Omental fat pad (tissue), 4 donors: ENCODE measurements around the gene NTM. TPM values are rescaled to one million over a fixed set of nuclear protein-coding genes. Genes with fewer than 3 reads are reported as not detected.

Experiments used
- ATAC-seq: fragments of 150-250 bp; one replicate; pipeline ENCODE4 v1.9.1; 2016; ENCODE audit warnings: mild to moderate bottlenecking, moderate library complexity; ENCODE audit not compliant: low FRiP score
- DNase-seq: peaks from one replicate; pipeline ENCODE4 v3.0.0-alpha.2; 2019; ENCODE audit warnings: low spot score
- total RNA-seq, 4 donors: library from RNA; depleted of rRNA; stranded (reverse); fragments of >200 nt; gene quantifications; one replicate each; pipeline ENCODE4 v1.1.0, GENCODE V29; 2016
- TF ChIP-seq, protein P1 (sequence below), 3 donors: fragments of 450-650 bp; IDR thresholded peaks; one replicate each; pipeline ENCODE4 v1.5.1; 2016 to 2017; ENCODE audit warnings: antibody characterized with exemption in 3 of 3, mild to moderate bottlenecking in 3 of 3, moderate library complexity in 2 of 3

The NTM gene
- total RNA-seq, 4 donors from 2014 or later, result 0.56 to 5.5 (median 2.4) TPM

DNA sequence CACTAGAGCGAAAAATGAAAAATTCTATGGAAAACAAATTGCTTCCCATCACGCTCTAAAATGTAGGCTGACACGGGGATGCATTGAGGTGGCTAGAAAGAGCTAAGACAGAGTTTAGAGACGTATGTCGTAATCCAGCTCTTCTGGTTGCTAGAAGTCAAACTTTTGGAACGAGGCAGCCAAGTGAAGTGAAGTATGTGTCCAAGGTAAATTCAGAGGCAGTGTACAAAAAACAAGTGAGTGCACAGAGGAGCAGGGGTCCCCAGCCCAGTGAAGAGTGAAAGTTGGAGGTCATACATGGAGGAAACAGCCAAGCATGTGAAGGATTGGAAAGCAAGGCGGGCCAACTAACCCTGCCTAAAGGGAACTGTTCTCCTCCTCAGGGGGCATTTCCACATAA, 528.5 kb downstream of the NTM start:
- DNase-seq (no peak), ATAC-seq (no peak)
- TF ChIP-seq, protein P1, sequence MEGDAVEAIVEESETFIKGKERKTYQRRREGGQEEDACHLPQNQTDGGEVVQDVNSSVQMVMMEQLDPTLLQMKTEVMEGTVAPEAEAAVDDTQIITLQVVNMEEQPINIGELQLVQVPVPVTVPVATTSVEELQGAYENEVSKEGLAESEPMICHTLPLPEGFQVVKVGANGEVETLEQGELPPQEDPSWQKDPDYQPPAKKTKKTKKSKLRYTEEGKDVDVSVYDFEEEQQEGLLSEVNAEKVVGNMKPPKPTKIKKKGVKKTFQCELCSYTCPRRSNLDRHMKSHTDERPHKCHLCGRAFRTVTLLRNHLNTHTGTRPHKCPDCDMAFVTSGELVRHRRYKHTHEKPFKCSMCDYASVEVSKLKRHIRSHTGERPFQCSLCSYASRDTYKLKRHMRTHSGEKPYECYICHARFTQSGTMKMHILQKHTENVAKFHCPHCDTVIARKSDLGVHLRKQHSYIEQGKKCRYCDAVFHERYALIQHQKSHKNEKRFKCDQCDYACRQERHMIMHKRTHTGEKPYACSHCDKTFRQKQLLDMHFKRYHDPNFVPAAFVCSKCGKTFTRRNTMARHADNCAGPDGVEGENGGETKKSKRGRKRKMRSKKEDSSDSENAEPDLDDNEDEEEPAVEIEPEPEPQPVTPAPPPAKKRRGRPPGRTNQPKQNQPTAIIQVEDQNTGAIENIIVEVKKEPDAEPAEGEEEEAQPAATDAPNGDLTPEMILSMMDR (IDR thresholded peaks at IDR 0.05), result no peak

DNA sequence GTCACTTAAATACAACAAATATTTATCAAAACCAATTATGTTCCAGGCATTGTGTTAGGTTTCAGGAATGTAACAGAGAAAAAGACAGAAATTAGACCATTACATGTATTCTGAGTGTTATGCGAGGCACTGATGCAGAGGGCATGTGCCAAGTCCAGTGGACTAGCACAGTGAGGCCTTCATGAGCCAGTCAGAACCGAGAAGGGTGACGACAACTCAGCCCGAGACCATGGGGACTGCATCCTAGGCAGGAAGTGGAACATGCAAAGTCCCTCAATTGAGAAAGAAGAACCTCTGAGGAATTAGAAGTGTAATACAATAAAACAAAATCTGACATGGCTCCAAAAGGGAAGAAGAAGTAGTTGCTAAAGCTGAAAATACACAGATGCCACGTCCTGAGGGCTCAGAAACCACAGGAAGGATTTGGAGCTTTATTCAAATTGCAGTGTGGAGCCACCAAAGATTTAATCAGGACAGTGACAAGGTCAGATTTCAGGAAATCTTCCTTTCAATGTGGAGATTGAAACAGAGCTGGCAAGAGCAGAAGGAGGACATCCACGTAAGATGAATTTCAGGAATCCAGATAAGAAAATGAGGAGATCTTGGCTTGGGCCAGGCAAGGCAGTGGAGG, 529.6 kb downstream of the NTM start:
- ATAC-seq, result no peak
- TF ChIP-seq, protein P1 (IDR thresholded peaks at IDR 0.05), result no peak
- DNase-seq, result no peak

DNA sequence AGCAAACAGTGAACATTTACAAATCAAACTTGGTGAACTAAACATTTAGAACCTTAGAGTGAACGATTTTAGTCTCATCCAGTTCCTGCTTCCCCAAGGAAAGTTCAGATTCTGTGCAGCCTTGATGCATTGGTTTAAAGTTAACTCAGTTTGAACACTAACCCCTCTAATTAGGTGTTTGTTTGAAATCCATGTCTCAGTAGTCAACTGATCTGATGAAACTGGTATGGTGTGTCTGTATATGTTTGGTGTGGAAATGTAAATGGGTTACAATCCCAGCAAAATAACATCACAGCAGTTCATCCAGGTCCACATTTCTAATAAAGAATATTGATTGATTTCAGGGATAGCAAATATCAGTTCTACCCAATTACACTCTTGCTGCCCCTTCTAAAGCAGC, 532.0 kb downstream of the NTM start:
- ATAC-seq (no peak), DNase-seq (no peak)
- TF ChIP-seq, protein P1 (IDR thresholded peaks at IDR 0.05), result no peak

DNA sequence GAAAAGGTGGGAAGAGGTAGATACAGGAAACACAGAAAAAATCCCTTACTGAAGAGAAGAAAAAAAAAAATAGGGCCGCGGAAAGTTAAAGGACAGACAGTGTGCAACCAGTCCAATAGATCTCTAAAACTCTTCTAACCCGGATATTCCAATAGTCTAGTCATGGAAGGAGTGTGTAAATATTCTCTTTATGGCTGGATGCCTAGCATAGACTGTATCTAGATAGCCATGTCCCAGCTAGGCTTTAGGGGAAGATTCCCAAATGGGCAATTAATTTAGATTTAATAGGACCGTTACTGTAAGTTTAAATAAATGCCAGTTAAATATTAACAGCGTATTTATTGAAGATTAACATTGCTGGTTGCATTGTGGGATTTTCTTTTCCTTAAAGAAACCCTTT, 532.7 kb downstream of the NTM start:
- TF ChIP-seq, protein P1 (IDR thresholded peaks at IDR 0.05), result no peak
- DNase-seq, result no peak
- ATAC-seq, result no peak

DNA sequence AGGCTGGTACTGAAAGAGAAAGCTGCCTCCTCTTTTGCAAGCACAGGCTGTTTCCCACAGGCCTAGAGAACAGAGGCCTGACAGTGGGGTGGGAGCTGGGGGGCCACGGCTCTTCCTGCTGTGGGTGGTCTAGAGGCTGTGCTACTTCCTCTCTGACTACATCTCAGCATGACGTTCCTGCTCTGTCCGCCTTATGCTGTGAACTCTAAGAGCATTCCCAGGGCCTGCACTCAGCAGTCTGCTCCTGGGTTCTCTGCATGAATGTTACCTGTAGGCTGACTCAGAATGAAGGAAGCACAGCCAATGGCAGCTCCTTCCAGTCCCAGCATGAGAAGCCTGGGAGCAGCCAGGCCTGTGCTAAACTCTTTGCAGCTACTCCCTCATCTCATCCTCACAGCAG, 534.3 kb downstream of the NTM start:
- ATAC-seq (no peak), DNase-seq (no peak)
- TF ChIP-seq, protein P1 (IDR thresholded peaks at IDR 0.05), result no peak

DNA sequence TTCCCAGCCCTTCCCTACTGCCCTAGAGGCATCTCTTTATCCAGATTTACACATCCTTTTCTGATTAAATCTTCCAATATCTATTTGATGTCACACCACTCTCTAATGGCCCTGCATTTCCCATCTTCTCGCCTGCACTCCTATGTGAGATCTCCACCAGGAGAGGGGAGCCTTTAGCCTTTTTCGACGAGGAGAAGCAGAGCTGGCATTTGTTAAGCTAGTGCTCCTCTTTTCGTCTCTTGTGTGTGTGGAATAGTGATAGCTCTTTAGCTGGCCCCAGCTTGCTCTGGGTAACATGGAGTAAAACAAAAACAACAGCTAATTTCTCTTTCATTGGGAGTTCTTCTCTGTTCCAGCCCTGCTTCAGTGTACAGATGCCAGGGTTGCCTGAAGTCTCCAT, 536.5 kb downstream of the NTM start:
- TF ChIP-seq, protein P1 (IDR thresholded peaks at IDR 0.05), result no peak
- no peak for DNase-seq
- no peak for ATAC-seq

DNA sequence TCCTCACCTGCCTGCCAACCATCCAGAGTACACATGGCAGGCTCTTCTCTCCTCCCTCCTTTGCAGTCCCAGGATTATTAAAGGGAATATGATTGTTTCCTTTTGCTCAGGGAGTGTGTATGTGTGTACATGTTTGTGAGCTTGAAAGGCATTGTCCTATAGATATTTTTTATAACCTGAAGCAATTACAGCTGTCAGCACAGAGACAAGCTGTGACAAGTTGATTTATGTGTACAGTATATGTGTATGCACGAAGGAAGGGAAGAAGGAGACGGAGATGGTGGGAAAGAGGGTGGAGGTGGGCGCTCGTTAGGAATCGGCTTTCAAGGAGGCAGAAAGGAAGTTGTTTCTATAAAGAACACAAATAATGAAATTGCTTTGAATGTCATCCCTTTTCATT, 537.0 kb downstream of the NTM start:
- no peak for ATAC-seq
- TF ChIP-seq, protein P1 (IDR thresholded peaks at IDR 0.05), result no peak
- DNase-seq, result no peak
